Fibroblast of the aortic adventitia (primary cell): ENCODE data around the gene PLD3. TPM values are rescaled to one million over a fixed set of nuclear protein-coding genes. Genes with fewer than 3 reads are reported as not detected.

ENCODE experiments used
- DNase-seq: peaks from one replicate; pipeline ENCODE4 v3.0.0-alpha.2; 2010; ENCODE audit warnings: low read depth
- H3K4me3 ChIP-seq: 2 replicates; pipeline ENCODE4 v1.5.1; 2011; ENCODE audit warnings: low read depth, mild to moderate bottlenecking, control low read depth, low read length, moderate library complexity
- total RNA-seq: library from RNA; depleted of rRNA; stranded (reverse); fragments of >200 nt; gene quantifications from 2 replicates; pipeline ENCODE4 v1.2.3, GENCODE V29; 2012; ENCODE audit warnings: low replicate concordance
- TF ChIP-seq, protein P1 (sequence below): IDR thresholded peaks from 2 replicates; pipeline ENCODE4 v1.5.1; 2011; ENCODE audit warnings: mild to moderate bottlenecking, low read length, control low read depth, inconsistent platforms; ENCODE audit not compliant: insufficient read depth

The PLD3 gene
- total RNA-seq, 1 donor = 252 TPM

DNA sequence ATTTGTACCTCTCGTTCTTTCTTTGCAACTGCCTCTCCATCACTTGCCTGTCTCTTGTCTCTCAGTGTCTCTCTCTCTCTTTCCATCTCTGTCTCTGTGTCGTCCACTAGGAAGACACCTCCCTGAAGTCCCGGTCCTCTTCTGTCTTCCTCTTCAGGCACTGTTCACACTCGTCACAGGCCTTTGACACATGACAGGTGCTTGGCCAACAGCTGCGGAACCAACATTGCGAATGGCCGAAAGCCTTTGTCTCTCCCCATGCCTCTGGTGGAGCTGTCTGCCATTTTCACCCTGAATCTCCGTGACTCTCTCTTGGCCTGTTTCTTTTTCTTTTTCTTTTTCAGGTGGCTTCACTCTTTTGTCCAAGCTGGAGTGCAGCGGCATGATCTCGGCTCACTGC is 38.7 kb downstream of the PLD3 start:
- no peak for DNase-seq
- H3K4me3 ChIP-seq = no peak overlapping the region
- TF ChIP-seq, protein P1, sequence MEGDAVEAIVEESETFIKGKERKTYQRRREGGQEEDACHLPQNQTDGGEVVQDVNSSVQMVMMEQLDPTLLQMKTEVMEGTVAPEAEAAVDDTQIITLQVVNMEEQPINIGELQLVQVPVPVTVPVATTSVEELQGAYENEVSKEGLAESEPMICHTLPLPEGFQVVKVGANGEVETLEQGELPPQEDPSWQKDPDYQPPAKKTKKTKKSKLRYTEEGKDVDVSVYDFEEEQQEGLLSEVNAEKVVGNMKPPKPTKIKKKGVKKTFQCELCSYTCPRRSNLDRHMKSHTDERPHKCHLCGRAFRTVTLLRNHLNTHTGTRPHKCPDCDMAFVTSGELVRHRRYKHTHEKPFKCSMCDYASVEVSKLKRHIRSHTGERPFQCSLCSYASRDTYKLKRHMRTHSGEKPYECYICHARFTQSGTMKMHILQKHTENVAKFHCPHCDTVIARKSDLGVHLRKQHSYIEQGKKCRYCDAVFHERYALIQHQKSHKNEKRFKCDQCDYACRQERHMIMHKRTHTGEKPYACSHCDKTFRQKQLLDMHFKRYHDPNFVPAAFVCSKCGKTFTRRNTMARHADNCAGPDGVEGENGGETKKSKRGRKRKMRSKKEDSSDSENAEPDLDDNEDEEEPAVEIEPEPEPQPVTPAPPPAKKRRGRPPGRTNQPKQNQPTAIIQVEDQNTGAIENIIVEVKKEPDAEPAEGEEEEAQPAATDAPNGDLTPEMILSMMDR = no peak

DNA sequence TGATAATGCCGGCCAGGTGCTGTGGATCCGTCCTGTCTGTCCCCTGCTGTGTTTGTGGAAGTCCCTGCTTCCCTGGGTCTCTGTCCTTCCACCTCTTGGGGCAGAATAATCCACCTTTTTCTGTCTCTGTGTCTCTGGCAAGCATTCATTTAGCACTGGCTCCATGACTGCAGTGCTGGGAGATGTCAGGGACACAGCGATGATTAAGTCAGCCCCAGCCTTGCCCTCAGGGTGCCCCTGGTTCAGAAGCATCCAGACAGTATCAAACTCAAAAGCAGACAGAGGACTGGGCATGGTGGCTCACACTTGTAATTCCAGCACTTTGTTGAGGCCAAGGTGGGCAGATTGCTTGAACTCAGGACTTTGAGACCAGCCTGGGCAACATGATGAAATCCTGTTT is 40.0 kb downstream of the PLD3 start:
- no peak for DNase-seq
- H3K4me3 ChIP-seq = no peak overlapping the region
- TF ChIP-seq, protein P1 = no peak

DNA sequence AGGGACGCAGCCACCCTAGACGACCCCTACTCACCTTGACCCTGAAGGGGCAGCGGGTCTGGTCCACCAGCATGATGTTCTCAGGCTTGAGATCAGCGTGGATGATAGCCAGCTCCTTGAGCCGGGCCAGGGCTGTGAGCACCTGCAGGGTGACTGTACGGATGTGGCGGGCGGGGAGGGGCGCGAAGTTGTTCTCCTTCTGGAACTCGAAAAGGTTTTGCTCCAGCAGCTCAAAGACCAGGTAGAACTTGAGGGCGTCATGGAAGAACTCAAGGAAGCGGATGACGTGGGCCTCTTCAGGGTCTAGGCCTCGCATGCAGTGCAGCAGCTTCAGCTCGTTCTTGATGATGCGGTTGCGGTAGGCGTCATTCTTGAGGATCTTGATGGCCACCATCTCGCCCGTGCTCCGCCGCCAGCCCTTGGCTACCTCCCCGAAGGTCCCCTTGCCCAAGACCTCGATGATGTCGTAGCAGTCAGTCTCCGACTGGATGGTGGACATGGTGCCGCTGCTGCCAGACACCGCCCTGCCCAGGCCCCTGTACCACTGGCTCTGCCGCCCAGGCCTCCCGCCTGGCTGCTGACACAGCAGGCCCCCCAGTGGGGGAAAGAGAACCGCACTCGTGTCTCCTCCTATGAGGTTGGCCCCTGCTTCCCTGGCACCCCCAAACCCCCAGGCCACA is 41.0 kb downstream of the PLD3 start:
- no peak overlapping the region for H3K4me3 ChIP-seq
- TF ChIP-seq, protein P1 = no peak
- DNase-seq = no peak

DNA sequence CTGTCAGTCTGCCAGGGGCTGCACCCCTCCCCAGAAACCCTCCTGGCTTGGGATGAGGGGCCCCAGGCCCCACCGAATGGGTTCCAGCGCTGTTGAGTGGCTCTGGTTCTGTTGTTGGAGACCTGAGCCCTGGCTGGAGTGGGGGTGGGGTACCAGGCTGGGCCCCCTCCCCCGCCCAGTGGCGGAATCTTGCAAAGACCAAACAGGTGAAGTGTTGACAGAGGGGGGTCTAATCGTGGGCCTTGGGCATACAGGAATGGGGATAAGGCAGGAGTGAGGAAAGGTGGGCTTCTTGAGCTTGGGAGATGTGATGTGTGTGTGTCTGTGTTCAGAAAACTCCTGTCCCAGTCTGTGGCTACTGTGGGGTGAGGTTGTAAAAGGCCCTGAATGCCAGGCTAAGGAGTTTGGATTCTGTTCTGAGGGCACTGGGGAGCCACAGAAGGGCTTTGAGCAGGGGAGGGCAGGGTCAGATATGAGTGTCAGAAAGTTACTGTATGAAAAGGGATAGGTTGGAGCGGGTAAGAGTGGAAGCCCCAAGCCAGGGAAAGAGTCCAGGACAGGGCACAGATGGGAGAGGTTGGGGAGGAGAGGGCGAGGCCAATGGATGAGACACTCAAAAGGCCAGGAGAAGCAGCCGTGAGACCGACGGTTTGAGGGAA is 41.7 kb downstream of the PLD3 start, which contains the start of gene HIPK4:
TSS of gene HIPK4 (minus strand) at position 98 of the 659 bp plus-strand sequence. CDS start 279 bp downstream, outside the sequence.
- H3K4me3 ChIP-seq = no peak within 1 kb of the TSS
- DNase-seq = no peak
- TF ChIP-seq, protein P1 = no peak

DNA sequence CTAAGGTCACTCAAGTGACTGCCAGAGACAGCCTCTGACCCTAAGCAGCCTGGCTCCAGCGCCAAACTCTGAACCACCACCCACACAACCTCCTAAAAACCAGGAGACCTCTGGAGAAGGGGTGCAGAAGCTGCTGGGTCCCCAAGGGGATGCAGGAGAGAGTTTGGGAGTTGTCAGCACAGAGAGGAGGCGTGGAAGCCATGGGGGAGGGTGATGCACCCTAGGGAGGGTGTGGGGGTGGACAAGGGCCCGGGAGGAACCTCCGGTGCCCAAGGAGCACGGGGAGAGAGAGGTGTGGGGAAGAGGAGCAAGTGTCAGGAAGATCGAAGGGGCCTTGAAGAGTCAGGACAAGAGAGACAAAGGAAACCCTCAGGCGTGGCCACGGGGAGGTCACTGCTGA is 43.6 kb downstream of the PLD3 start:
- no peak overlapping the region for H3K4me3 ChIP-seq
- no peak for DNase-seq
- TF ChIP-seq, protein P1 = no peak

DNA sequence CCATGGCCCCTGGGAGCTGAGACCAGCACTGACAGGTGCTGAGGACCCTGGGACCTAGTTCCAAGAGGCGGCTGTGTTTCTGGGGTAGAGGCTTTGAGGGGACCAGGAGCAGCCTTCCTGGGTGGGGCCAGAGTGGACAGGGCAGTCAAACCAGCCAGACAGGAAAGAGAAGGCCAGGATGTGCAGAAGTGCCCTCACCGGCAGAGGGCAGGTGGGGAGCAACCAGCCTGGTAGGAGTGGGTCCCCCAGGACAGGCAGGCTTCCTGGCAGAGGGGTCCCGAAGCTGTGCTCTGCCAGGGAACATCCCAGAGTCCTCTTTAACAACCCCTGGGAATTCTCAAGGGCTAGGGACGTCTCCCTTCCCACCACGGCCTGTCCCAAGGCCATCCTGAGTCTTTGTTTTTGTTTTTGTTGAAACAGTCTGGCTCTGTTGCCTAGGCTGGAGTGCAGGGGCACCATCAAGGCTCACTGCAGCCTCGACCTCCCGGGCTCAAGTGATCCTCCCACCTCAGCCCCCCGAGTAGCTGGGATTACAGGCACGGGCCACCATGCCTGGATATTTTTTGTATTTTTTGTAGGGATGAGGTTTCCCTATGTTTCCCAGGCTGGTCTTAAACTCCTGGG is 44.5 kb downstream of the PLD3 start:
- DNase-seq = no peak
- TF ChIP-seq, protein P1 = peak; percentile 31
- H3K4me3 ChIP-seq = no peak overlapping the region
